HepG2 (cell line): ENCODE measurements around the gene SFXN5. TPM values are rescaled to one million over a fixed set of nuclear protein-coding genes. Genes with fewer than 3 reads are reported as not detected.

Source experiments
- ARID5B ChIP-seq: IDR thresholded peaks from 2 replicates; pipeline ENCODE4 v1.4.0; 2020; ENCODE audit warnings: mild to moderate bottlenecking, missing genetic modification reagents
- ARNT ChIP-seq: fragments of 450-650 bp; IDR thresholded peaks from 2 replicates; pipeline ENCODE4 v1.6.1; 2017
- CC2D1A ChIP-seq: sonication (generic); formaldehyde crosslinking; IDR thresholded peaks from 2 replicates; pipeline ENCODE4 v1.8.1; 2023; ENCODE audit warnings: mild to moderate bottlenecking, missing genetic modification reagents
- HNRNPL ChIP-seq: fragments of 200-400 bp; formaldehyde crosslinking; IDR thresholded peaks from 2 replicates; pipeline ENCODE4 v1.6.1; 2017; ENCODE audit warnings: mild to moderate bottlenecking, low read depth, low read length
- KAT7 ChIP-seq: IDR thresholded peaks from 2 replicates; pipeline ENCODE4 v1.6.1; 2018; ENCODE audit warnings: borderline replicate concordance, missing compliant biosample characterization
- MYC ChIP-seq: sonication (generic); formaldehyde crosslinking; IDR thresholded peaks from 2 replicates; pipeline ENCODE4 v1.9.0; 2021; ENCODE audit warnings: missing genetic modification reagents, borderline replicate concordance
- NCOA2 ChIP-seq: sonication (generic); formaldehyde crosslinking; IDR thresholded peaks from 2 replicates; pipeline ENCODE4 v1.8.0; 2022; ENCODE audit warnings: inconsistent platforms
- NR0B2 ChIP-seq: sonication (generic); formaldehyde crosslinking; IDR thresholded peaks from 2 replicates; pipeline ENCODE4 v1.4.0; 2020; ENCODE audit warnings: mild to moderate bottlenecking, missing genetic modification reagents
- NR2F6 ChIP-seq, 2 experiments: IDR thresholded peaks; 2 replicates each; pipeline ENCODE4 v1.6.1; 2016; ENCODE audit warnings: antibody characterized with exemption in 1 of 2, mild to moderate bottlenecking in 1 of 2
- NRL ChIP-seq: sonication (generic); formaldehyde crosslinking; IDR thresholded peaks from 2 replicates; pipeline ENCODE4 v1.5.0; 2020; ENCODE audit warnings: missing genetic modification reagents, mild to moderate bottlenecking, moderate library complexity, borderline replicate concordance
- PAXIP1 ChIP-seq: sonication (generic); formaldehyde crosslinking; conservative IDR thresholded peaks from 2 replicates; pipeline ENCODE4 v1.4.0; 2020; ENCODE audit warnings: mild to moderate bottlenecking, missing genetic modification reagents, moderate library complexity
- REXO4 ChIP-seq: sonication (generic); formaldehyde crosslinking; IDR thresholded peaks from 2 replicates; pipeline ENCODE4 v1.8.0; 2022; ENCODE audit warnings: missing genetic modification reagents, mild to moderate bottlenecking, borderline replicate concordance
- TCF7L2 ChIP-seq: IDR thresholded peaks from 2 replicates; pipeline ENCODE4 v1.6.1; 2011; ENCODE audit warnings: mild to moderate bottlenecking, low read depth, low read length, moderate library complexity
- YEATS2 ChIP-seq: sonication (generic); formaldehyde crosslinking; IDR thresholded peaks from 2 replicates; pipeline ENCODE4 v1.4.0; 2020; ENCODE audit warnings: missing genetic modification reagents, borderline replicate concordance
- ZNF124 ChIP-seq: sonication (generic); formaldehyde crosslinking; IDR thresholded peaks from 2 replicates; pipeline ENCODE4 v1.4.0; 2020; ENCODE audit warnings: missing genetic modification reagents
- ZNF317 ChIP-seq: sonication (generic); formaldehyde crosslinking; IDR thresholded peaks from 2 replicates; pipeline ENCODE4 v1.5.0; 2020; ENCODE audit warnings: mild to moderate bottlenecking, missing genetic modification reagents
- ZNF354B ChIP-seq: sonication (generic); formaldehyde crosslinking; IDR thresholded peaks from 2 replicates; pipeline ENCODE4 v1.8.0; 2022; ENCODE audit warnings: mild to moderate bottlenecking, missing genetic modification reagents
- ZNF589 ChIP-seq: sonication (generic); formaldehyde crosslinking; conservative IDR thresholded peaks from 2 replicates; pipeline ENCODE4 v1.8.0; 2022; ENCODE audit warnings: mild to moderate bottlenecking, moderate library complexity, missing genetic modification reagents
- ZNF775 ChIP-seq: sonication (generic); formaldehyde crosslinking; IDR thresholded peaks from 2 replicates; pipeline ENCODE4 v1.4.0; 2020; ENCODE audit warnings: missing genetic modification reagents, mild to moderate bottlenecking, moderate library complexity, borderline replicate concordance
- ZNF83 ChIP-seq: sonication (generic); formaldehyde crosslinking; IDR thresholded peaks from 2 replicates; pipeline ENCODE4 v1.4.0; 2020; ENCODE audit warnings: missing genetic modification reagents, mild to moderate bottlenecking, borderline replicate concordance
- polyA plus RNA-seq, 8 experiments: library from polyadenylated mRNA; depleted of rRNA in 3 of 8; stranded (reverse) in 7 of 8; unstranded in 1 of 8; fragments of >200 nt; fragmentation: Illumina TruSeq in 4 of 8; extraction: Trizol in 4 of 8; gene quantifications; 2 replicates each; pipeline versions ENCODE4 v1.2.1 to v1.2.3, GENCODE V29; 2011 to 2016; ENCODE audit warnings: low read depth in 4 of 8, missing spikeins in 1 of 8, mixed read lengths in 1 of 8; ENCODE audit not compliant: insufficient read depth in 1 of 8
- total RNA-seq, 5 experiments: library from RNA; depleted of rRNA; stranded (reverse); fragments of >200 nt; fragmentation: Illumina TruSeq; extraction: Trizol; gene quantifications; 2 replicates each; pipeline ENCODE4 v1.2.3, GENCODE V29; 2016; ENCODE audit warnings: low read depth in 1 of 5
- TF ChIP-seq, protein P1 (sequence below): sonication (generic); formaldehyde crosslinking; IDR thresholded peaks from 2 replicates; pipeline ENCODE4 v1.5.0; 2020; ENCODE audit warnings: missing genetic modification reagents, mild to moderate bottlenecking, borderline replicate concordance

The SFXN5 gene
- total and polyA plus RNA-seq, 2 of the 13 experiments (the other 11 are each of a cell fraction or from before 2014, with no cell fraction given) = 34.9 to 37.4 TPM

DNA sequence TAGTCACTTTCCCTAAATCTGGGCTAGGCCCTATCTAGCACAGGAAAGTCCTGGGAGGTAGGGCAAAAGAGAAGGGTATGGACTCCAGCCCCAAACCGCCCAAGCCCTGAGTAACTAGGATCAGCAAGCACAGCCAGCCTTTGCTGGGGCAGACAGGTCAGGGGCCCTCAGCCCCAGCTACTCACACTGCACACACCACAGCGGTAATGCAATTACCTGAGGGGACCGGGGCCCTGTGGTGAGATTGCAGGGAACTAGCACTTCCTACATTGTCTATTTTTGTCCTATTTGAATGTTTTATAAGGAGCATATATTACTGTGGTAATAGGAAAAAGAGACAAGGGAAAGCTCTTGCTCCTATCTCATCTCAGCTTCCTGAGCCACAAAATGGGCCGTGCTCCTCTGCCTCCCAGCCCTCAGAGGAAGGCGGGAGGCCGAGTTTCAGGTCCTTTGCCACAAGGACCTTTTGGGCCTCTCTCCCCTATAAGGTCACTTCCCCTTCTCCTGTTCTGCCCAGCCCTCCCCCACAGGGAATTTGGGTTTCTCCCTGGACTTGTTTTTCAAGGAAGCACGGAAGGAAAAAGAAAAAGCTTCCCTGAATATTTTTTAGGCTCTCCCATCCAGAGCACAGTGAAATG, 20.8 kb upstream of the SFXN5 start (continued):
- TF ChIP-seq KAT7 (CRISPR knock-in tag) (no peak), ZNF317 (CRISPR knock-in tag) (no peak), MYC (CRISPR knock-in tag) (no peak), TCF7L2 (no peak), HNRNPL (no peak), NCOA2 (no peak), CC2D1A (CRISPR knock-in tag) (no peak), YEATS2 (no peak), NR2F6 (IDR thresholded peaks at IDR 0.05) (peak; percentile 89), NR2F6 (CRISPR knock-in tag; IDR thresholded peaks at IDR 0.05) (peak; percentile 81), NR0B2 (CRISPR knock-in tag) (no peak), ZNF83 (CRISPR knock-in tag) (no peak), ARNT (no peak), ZNF354B (CRISPR knock-in tag) (no peak), PAXIP1 (CRISPR knock-in tag) (peak; percentile 38), NRL (no peak), ZNF589 (CRISPR knock-in tag) (no peak), ZNF124 (CRISPR knock-in tag) (no peak), ARID5B (0 out of 2 replicates have a peak, but pooled peaks have one; percentile 15), REXO4 (CRISPR knock-in tag) (no peak), ZNF775 (no peak)
- TF ChIP-seq, protein P1, sequence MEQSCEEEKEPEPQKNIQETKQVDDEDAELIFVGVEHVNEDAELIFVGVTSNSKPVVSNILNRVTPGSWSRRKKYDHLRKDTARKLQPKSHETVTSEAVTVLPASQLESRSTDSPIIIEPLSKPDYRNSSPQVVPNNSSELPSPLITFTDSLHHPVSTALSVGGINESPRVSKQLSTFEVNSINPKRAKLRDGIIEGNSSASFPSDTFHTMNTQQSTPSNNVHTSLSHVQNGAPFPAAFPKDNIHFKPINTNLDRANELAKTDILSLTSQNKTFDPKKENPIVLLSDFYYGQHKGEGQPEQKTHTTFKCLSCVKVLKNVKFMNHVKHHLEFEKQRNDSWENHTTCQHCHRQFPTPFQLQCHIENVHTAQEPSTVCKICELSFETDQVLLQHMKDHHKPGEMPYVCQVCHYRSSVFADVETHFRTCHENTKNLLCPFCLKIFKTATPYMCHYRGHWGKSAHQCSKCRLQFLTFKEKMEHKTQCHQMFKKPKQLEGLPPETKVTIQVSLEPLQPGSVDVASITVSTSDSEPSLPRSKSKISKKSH (CRISPR knock-in tag) = no peak
